Activated B cell treated with CpG ODN at 0.5 μM for 24 hours (primary cell): Measurements from ENCODE around the gene HES3. TPM values are rescaled to one million over a fixed set of nuclear protein-coding genes. Genes with fewer than 3 reads are reported as not detected.

Experiments used
- ATAC-seq: fragments of 200-7000 bp; cut with Tn5 transposase; one replicate; pipeline ENCODE4 v1.10.0; 2021; ENCODE audit warnings: low read depth, mild to moderate bottlenecking, moderate library complexity
- CTCF ChIA-PET: fragments of 350-600 bp; sonication (Branson Sonifier 250); formaldehyde crosslinking; loops from one replicate; lab custom pipeline; 2021; ENCODE audit warnings: antibody characterized with exemption; lab: Charles Lee
- POLR2A ChIA-PET: fragments of 350-600 bp; sonication (Branson Sonifier 250); formaldehyde crosslinking; loops from one replicate; lab custom pipeline; 2021; ENCODE audit warnings: antibody characterized with exemption; lab: Charles Lee
- DNase-seq: peaks from one replicate; pipeline ENCODE4 v3.0.0; 2022
- H3K27ac Mint-ChIP-seq: one replicate; pipeline ENCODE4 v1.8.0; 2020; ENCODE audit warnings: mixed read lengths
- H3K27me3 Mint-ChIP-seq: one replicate; pipeline ENCODE4 v1.8.0; 2021; ENCODE audit warnings: mixed read lengths
- H3K36me3 Mint-ChIP-seq: one replicate; pipeline ENCODE4 v1.8.0; 2021; ENCODE audit warnings: low read depth, mixed read lengths
- H3K4me1 Mint-ChIP-seq: one replicate; pipeline ENCODE4 v1.8.0; 2021; ENCODE audit warnings: mixed read lengths
- H3K4me3 Mint-ChIP-seq: one replicate; pipeline ENCODE4 v1.8.0; 2020; ENCODE audit warnings: mild to moderate bottlenecking, mixed read lengths
- H3K9me3 Mint-ChIP-seq: one replicate; pipeline ENCODE4 v1.8.0; 2020; ENCODE audit warnings: mixed read lengths
- intact Hi-C: fragments of 100-400 bp; cut with micrococcal nuclease; formaldehyde crosslinking; loops from one replicate; pipeline ENCODE4 v1.15.1; 2024
- total RNA-seq: library from RNA; stranded (reverse); gene quantifications from 2 replicates; pipeline ENCODE4 v1.2.3, GENCODE V29; 2022
- TF ChIP-seq, protein P1 (sequence below): fragments of 200-600 bp; IDR thresholded peaks from one replicate; pipeline ENCODE4 v1.8.0; 2022; ENCODE audit warnings: antibody characterized with exemption, mild to moderate bottlenecking

The HES3 gene
- total RNA-seq, 1 donor from 2014 or later = not detected

DNA sequence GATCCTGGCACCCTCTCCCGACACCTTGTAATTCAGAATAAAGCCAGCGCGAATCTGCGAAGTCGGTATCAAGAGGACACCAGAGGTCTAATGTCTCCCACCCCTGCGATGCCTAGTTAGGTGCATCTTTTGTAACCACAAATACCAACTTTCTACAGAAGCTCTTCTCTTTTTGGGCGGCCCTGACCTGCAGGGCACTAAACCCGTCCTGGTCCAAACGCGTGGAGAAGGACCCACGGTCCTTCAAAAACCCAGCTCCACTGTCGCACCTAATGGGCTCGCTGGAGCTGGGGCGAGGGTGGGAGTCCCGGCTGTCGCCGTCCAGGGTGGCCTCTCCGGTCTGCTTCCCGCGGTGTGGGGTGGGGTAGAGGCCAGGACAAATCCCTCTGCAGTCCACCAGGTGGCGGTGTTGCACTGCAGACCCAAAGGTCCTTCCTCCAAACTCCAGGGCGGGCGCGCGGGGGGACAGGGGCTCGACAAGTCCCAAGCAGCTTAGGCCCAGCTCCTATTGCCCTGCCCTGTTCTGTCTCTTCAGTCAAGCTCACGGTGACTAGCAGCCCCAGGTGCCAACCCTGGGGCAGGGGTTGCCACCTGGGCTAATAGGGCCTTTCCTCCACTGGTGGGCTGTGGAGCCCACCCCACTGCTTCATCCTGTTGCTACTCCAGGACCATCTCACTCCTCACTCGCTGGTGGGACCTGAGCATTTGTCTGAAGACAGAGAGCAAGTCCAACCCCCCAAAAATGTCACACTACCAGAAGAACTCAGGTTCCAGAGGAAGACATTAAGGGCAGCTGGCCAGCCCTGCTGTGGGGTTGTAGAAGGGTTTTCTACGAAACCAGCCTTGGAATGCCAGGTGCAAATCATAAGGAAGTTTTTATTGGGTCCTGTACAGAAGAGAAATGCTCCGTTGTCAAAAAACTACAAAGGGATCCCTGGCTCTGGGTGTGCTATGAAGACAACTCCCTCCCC, 2.8 kb downstream of the HES3 start:
- Mint-ChIP-seq H3K4me3 (peak overlapping the region; percentile 56), H3K27ac (peak overlapping the region; percentile 70), H3K27me3 (peaks cover 41% of the 10 kb centered on the region), H3K36me3 (no peaks in the 10 kb centered on the region), H3K4me1 (peaks cover 8% of the 10 kb centered on the region), H3K9me3 (no peaks in the 10 kb centered on the region)
- intact Hi-C loops = loop anchor here (1.0 to 10.0 kb wide), 7 partner anchors 97 to 732 kb away; no protein-coding TSS in a partner anchor
- peak; percentile 76 for ATAC-seq
- TF ChIP-seq, protein P1, sequence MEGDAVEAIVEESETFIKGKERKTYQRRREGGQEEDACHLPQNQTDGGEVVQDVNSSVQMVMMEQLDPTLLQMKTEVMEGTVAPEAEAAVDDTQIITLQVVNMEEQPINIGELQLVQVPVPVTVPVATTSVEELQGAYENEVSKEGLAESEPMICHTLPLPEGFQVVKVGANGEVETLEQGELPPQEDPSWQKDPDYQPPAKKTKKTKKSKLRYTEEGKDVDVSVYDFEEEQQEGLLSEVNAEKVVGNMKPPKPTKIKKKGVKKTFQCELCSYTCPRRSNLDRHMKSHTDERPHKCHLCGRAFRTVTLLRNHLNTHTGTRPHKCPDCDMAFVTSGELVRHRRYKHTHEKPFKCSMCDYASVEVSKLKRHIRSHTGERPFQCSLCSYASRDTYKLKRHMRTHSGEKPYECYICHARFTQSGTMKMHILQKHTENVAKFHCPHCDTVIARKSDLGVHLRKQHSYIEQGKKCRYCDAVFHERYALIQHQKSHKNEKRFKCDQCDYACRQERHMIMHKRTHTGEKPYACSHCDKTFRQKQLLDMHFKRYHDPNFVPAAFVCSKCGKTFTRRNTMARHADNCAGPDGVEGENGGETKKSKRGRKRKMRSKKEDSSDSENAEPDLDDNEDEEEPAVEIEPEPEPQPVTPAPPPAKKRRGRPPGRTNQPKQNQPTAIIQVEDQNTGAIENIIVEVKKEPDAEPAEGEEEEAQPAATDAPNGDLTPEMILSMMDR = peak; percentile 76
- ChIA-PET CTCF (interaction anchor here (0.9 to 3.8 kb wide), 12 partner anchors 9 to 226 kb away, joined by 3 to 32 read pairs (median 5); no protein-coding TSS in a partner anchor), POLR2A (interaction anchor here (0.7 kb wide), 1 partner anchor 147 kb away, joined by 3 read pairs; the partner anchor contains the start of gene ACOT7)
- DNase-seq = peak; percentile 73

DNA sequence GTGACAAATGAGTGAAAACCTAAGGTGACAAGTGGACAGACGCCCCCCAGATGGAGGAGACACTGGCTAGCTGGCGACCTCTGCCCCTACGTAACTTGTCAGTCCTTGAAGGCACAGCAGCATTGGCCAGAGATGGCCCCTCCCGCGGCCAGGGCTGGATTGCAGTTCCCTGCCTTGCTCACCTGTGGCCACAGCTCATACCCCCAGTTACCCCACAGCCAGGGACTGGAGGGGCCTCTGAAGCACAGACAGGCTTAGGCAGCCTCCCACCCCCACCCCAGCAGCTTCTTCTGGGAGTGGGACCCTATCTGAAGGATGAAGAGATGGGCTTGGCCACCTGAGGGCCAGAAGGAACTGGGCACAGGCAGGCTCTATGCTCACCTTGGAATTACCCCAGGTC, 3.7 kb downstream of the HES3 start:
- POLR2A ChIA-PET = no interaction called here
- intact Hi-C loops = loop anchor here (10.0 kb wide), 3 partner anchors 193 to 733 kb away; no protein-coding TSS in a partner anchor
- TF ChIP-seq, protein P1 = no peak
- H3K4me3 Mint-ChIP-seq = no peak overlapping the region
- CTCF ChIA-PET = interaction anchor here (1.1 to 3.8 kb wide), 4 partner anchors 10 to 193 kb away, joined by 5 to 32 read pairs (median 11); no protein-coding TSS in a partner anchor
- no peaks in the 10 kb centered on the region for H3K9me3 Mint-ChIP-seq
- ATAC-seq (no peak), DNase-seq (no peak)
- no peaks in the 10 kb centered on the region for H3K36me3 Mint-ChIP-seq
- no peak overlapping the region for H3K27ac Mint-ChIP-seq
- H3K27me3 Mint-ChIP-seq = peaks cover 45% of the 10 kb centered on the region
- H3K4me1 Mint-ChIP-seq = peaks cover 7% of the 10 kb centered on the region

DNA sequence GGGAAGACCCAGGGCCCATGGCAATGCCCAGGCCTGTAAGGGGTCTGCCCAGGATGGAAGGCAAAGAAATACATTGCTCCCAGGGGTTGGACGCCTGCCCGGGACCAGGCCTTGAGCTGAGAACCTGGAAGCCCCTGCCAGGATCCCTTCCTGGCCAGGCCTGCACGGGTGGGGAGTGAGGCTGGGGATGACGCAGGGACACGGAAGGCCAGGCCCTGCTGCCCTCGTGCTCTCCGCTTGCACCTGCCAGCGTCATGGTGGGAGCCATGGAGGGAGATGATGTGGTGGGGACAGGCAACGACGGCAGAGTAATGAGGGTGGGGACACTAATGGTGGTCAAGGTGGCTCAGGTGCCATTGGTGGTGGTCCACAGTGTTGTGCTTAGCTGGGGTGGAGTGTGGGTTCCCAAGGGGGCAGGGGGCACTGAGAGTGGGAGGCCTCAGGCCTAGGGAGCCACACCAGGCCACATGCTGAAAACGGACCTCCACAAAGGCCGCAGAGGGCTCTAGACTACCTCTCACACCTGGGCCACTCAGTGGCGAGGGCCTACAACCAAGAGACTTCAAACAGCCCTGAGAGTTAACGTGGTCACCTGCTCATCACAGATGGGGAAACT, 4.3 kb downstream of the HES3 start:
- no peaks in the 10 kb centered on the region for H3K36me3 Mint-ChIP-seq
- DNase-seq = no peak
- ChIA-PET CTCF (interaction anchor here (1.1 to 3.8 kb wide), 4 partner anchors 100 to 192 kb away, joined by 3 to 32 read pairs (median 4); no protein-coding TSS in a partner anchor), POLR2A (no interaction called here)
- peaks cover 45% of the 10 kb centered on the region for H3K27me3 Mint-ChIP-seq
- H3K4me1 Mint-ChIP-seq = peaks cover 7% of the 10 kb centered on the region
- H3K9me3 Mint-ChIP-seq = no peaks in the 10 kb centered on the region
- H3K4me3 Mint-ChIP-seq = no peak overlapping the region
- intact Hi-C loops = loop anchor here (10.0 kb wide), 3 partner anchors 193 to 733 kb away; no protein-coding TSS in a partner anchor
- H3K27ac Mint-ChIP-seq = no peak overlapping the region
- ATAC-seq = no peak
- TF ChIP-seq, protein P1 = no peak

DNA sequence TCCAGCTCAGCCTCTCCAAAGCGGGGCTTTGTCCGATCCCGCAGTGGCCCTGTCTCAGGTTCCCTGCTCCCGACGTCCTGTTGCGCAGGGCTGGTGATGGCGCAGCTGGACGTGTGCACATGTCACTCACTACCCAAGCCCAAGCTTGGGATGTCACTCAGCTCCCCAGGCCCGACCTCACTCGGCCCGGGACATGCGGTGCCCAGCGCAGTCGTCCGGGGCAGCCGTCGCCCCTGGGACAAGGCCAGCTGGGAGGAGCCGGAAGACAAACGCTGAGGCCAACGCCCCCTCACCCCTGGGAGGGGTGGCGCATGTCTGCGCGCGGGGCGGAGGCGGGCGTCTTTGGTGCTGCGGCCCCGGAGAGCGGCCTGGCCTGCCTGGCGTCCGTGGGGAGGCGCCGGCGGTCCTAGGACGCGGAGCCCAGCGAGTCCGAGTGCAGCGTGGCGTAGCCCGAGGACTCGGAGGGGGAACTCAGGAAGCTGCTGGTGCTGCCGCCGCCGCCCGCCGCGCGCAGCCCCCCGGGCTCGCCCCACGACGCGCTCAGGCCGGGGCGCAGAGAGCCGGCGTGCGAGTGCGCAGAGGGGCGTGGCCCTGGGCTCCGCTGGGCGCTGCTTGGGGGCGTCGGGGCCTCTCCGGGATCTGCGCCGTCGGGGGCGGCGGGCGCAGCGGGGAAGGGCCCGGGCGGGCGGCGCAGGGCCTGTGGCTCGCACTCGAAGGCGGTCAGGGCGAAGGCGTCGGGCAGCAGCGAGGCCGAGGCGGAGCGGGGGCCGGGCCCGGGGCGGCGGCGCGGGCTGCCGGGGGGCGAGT, 5.2 kb downstream of the HES3 start:
- CTCF ChIA-PET = interaction anchor here (1.1 to 3.8 kb wide), 3 partner anchors 100 to 188 kb away, joined by 3 to 32 read pairs (median 3); no protein-coding TSS in a partner anchor
- H3K9me3 Mint-ChIP-seq = no peaks in the 10 kb centered on the region
- POLR2A ChIA-PET = no interaction called here
- H3K27ac Mint-ChIP-seq = no peak overlapping the region
- H3K36me3 Mint-ChIP-seq = no peaks in the 10 kb centered on the region
- H3K27me3 Mint-ChIP-seq = peaks cover 41% of the 10 kb centered on the region
- no peak overlapping the region for H3K4me3 Mint-ChIP-seq
- DNase-seq (no peak), ATAC-seq (no peak)
- intact Hi-C loops = loop anchor here (10.0 kb wide), 3 partner anchors 194 to 734 kb away; no protein-coding TSS in a partner anchor
- TF ChIP-seq, protein P1 = no peak
- peaks cover 7% of the 10 kb centered on the region for H3K4me1 Mint-ChIP-seq
